Loucy (cell line): ENCODE results near the gene CCDC146.

Experiments
- H2AFZ ChIP-seq: fragments of 200-600 bp; sonication (generic); 2 replicates; pipeline ENCODE4 v1.6.0; 2016; ENCODE audit warnings: antibody characterized with exemption, mild to moderate bottlenecking, low read length, moderate library complexity
- H3F3A ChIP-seq: fragments of 200-600 bp; 2 replicates; pipeline ENCODE4 v1.6.0; 2016; ENCODE audit warnings: antibody characterized with exemption, low read depth, mild to moderate bottlenecking
- H3K27me3 ChIP-seq: fragments of 200-600 bp; sonication (generic); 2 replicates; pipeline ENCODE4 v1.6.1; 2014; ENCODE audit warnings: low read length, mild to moderate bottlenecking; ENCODE audit not compliant: insufficient read depth, poor library complexity, severe bottlenecking
- H3K36me3 ChIP-seq: fragments of 200-600 bp; sonication (generic); 2 replicates; pipeline ENCODE4 v1.6.1; 2016; ENCODE audit warnings: low read length; ENCODE audit not compliant: insufficient read depth
- H3K4me1 ChIP-seq: fragments of 200-600 bp; sonication (generic); 2 replicates; pipeline ENCODE4 v1.5.1; 2014; ENCODE audit warnings: low read length, mild to moderate bottlenecking; ENCODE audit not compliant: insufficient read depth, poor library complexity, severe bottlenecking
- H3K4me2 ChIP-seq: fragments of 200-600 bp; sonication (generic); 2 replicates; pipeline ENCODE4 v1.6.0; 2014; ENCODE audit warnings: antibody characterized with exemption, low read length, low read depth, mild to moderate bottlenecking; ENCODE audit not compliant: poor library complexity, severe bottlenecking
- H3K4me3 ChIP-seq: fragments of 200-600 bp; sonication (generic); 2 replicates; pipeline ENCODE4 v1.5.1; 2014; ENCODE audit warnings: low read length, mild to moderate bottlenecking, mixed read lengths; ENCODE audit not compliant: poor library complexity, severe bottlenecking
- H3K79me2 ChIP-seq: fragments of 200-600 bp; sonication (generic); 2 replicates; pipeline ENCODE4 v1.6.1; 2014; ENCODE audit warnings: low read length; ENCODE audit not compliant: insufficient read depth
- H3K9ac ChIP-seq: fragments of 200-600 bp; sonication (generic); 2 replicates; pipeline ENCODE4 v1.6.0; 2014; ENCODE audit warnings: mild to moderate bottlenecking, low read depth, low read length, moderate library complexity; ENCODE audit not compliant: poor library complexity, severe bottlenecking
- H3K9me2 ChIP-seq: fragments of 200-600 bp; sonication (generic); replicated peaks from 2 replicates; pipeline ENCODE4 v1.6.1; 2016; ENCODE audit warnings: low read depth, low read length, mixed read lengths
- H3K9me3 ChIP-seq: fragments of 200-600 bp; sonication (generic); 2 replicates; pipeline ENCODE4 v1.6.1; 2014; ENCODE audit warnings: mild to moderate bottlenecking, antibody characterized with exemption, low read length, low read depth; ENCODE audit not compliant: insufficient read depth
- H4K20me1 ChIP-seq: fragments of 200-600 bp; sonication (generic); 2 replicates; pipeline ENCODE4 v1.6.0; 2014; ENCODE audit warnings: antibody characterized with exemption, low read length, mild to moderate bottlenecking; ENCODE audit not compliant: insufficient read depth, poor library complexity, severe bottlenecking
- EZH2phosphoT487 ChIP-seq: fragments of 200-600 bp; IDR thresholded peaks from 2 replicates; pipeline ENCODE4 v1.6.1; 2018; ENCODE audit warnings: antibody characterized with exemption, mild to moderate bottlenecking, moderate library complexity, borderline replicate concordance
- TF ChIP-seq, protein P1 (sequence below): fragments of 200-600 bp; sonication (generic); conservative IDR thresholded peaks from 2 replicates; pipeline ENCODE4 v1.5.1; 2014; ENCODE audit warnings: mild to moderate bottlenecking, antibody characterized with exemption, low read length

Gene CCDC146

DNA sequence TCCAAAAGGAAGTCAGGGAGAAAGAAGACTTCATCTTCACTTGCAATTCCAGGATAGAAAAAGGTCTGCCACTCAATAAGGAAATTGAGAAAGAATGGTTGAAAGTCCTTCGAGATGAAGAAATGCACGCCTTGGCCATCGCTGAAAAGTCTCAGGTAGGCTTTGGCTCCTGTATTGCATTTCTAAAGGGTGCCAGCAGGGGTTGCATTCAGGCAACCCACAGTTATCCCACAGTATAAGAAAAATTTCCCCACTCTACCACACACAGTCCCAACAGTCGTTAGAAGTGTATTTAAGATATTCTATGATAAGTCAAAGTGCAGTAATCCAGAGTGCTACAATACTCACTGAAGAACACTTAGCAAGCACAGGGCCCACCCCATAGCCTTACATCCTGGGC lies 170.6 kb downstream of the CCDC146 start:
- Histone ChIP-seq H3F3A (no peaks in the 10 kb centered on the region), H2AFZ (no peak overlapping the region), H4K20me1 (no peaks in the 10 kb centered on the region), H3K79me2 (no peaks in the 10 kb centered on the region), H3K4me1 (no peaks in the 10 kb centered on the region), H3K4me3 (no peak overlapping the region), H3K36me3 (no peaks in the 10 kb centered on the region), H3K4me2 (no peak overlapping the region), H3K27me3 (no peaks in the 10 kb centered on the region), H3K9me2 (no peaks in the 10 kb centered on the region), H3K9me3 (no peaks in the 10 kb centered on the region), H3K9ac (no peak overlapping the region)
- TF ChIP-seq EZH2phosphoT487 = no peak
- TF ChIP-seq, protein P1, sequence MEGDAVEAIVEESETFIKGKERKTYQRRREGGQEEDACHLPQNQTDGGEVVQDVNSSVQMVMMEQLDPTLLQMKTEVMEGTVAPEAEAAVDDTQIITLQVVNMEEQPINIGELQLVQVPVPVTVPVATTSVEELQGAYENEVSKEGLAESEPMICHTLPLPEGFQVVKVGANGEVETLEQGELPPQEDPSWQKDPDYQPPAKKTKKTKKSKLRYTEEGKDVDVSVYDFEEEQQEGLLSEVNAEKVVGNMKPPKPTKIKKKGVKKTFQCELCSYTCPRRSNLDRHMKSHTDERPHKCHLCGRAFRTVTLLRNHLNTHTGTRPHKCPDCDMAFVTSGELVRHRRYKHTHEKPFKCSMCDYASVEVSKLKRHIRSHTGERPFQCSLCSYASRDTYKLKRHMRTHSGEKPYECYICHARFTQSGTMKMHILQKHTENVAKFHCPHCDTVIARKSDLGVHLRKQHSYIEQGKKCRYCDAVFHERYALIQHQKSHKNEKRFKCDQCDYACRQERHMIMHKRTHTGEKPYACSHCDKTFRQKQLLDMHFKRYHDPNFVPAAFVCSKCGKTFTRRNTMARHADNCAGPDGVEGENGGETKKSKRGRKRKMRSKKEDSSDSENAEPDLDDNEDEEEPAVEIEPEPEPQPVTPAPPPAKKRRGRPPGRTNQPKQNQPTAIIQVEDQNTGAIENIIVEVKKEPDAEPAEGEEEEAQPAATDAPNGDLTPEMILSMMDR = peak; percentile 54

DNA sequence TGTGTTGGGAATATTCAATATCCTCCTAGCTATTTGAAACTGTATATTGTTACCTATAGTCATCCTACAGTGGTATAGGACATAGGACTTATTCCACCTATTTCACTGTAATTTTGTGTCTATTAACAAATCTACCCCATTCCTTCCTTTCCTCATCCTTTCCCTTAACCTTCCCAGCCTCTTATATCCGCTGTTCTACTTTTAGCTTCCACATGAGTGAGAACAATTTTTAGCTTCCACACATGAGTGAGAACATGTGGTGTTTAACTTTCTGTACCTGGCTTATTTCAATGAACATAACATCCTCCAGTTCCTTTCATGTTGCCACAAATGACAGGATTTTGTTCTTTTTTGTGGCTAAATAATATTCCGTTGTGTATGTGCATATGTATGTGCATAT lies 173.1 kb downstream of the CCDC146 start:
- no peaks in the 10 kb centered on the region for H3K27me3 ChIP-seq
- H3F3A ChIP-seq = no peaks in the 10 kb centered on the region
- no peaks in the 10 kb centered on the region for H3K36me3 ChIP-seq
- H2AFZ ChIP-seq = no peak overlapping the region
- H3K4me2 ChIP-seq = no peak overlapping the region
- H3K9me3 ChIP-seq = no peaks in the 10 kb centered on the region
- no peak overlapping the region for H3K4me3 ChIP-seq
- no peaks in the 10 kb centered on the region for H3K4me1 ChIP-seq
- no peaks in the 10 kb centered on the region for H4K20me1 ChIP-seq
- TF ChIP-seq, protein P1 = no peak
- no peak for TF ChIP-seq EZH2phosphoT487
- H3K79me2 ChIP-seq = no peaks in the 10 kb centered on the region
- no peak overlapping the region for H3K9ac ChIP-seq
- H3K9me2 ChIP-seq = no peaks in the 10 kb centered on the region

DNA sequence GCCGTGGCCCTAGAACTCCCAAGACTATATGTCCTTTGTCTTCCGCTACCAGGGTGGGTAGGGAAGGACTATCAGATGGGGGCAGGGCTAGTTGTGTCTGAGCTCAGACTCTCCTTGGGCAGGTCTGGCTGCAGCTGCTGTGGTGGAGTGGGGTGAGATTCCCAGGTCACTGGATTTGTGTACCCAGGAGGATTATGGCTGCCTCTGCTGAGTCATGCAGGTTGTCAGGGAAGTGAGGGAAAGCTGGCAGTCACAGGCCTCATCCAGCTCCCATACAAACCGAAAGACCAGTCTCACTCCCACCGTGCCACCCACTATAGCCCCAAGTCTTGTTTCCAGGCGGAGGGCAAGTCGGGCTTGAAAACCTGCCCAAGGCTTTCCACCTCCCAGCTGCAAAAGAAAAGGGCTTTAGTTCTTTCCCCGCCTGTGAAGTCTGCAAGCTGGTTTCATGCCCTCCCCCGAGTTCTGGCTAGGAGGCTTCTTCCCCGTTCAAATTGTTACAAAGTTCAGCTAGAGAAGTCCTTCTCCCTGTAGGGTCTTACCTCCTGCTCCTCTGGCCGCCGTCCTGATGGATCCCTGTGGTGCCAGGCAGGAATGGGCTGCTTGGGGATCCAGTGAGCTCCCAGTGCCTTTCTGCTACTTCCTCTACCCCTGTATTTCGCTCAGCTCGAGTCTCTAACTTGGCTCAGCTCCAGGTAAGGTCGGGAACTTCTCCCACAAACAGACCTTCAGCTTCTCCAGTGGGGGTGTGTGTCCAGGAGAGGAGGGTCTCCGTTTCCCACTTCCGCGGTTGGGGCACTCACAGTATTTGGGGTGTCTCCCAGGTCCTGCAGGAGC lies 184.0 kb downstream of the CCDC146 start:
- no peaks in the 10 kb centered on the region for H4K20me1 ChIP-seq
- no peaks in the 10 kb centered on the region for H3K27me3 ChIP-seq
- no peak overlapping the region for H2AFZ ChIP-seq
- no peaks in the 10 kb centered on the region for H3K36me3 ChIP-seq
- no peak overlapping the region for H3K4me2 ChIP-seq
- no peaks in the 10 kb centered on the region for H3F3A ChIP-seq
- no peaks in the 10 kb centered on the region for H3K4me1 ChIP-seq
- H3K9ac ChIP-seq = no peak overlapping the region
- no peaks in the 10 kb centered on the region for H3K9me2 ChIP-seq
- H3K9me3 ChIP-seq = no peaks in the 10 kb centered on the region
- TF ChIP-seq, protein P1 = no peak
- TF ChIP-seq EZH2phosphoT487 = no peak
- no peak overlapping the region for H3K4me3 ChIP-seq
- H3K79me2 ChIP-seq = no peaks in the 10 kb centered on the region
